PC-3 (cell line): ENCODE measurements around the gene NLGN4X.

ENCODE experiments used
- CTCF ChIP-seq: fragments of 300-600 bp; sonication (generic); conservative IDR thresholded peaks from 2 replicates; pipeline ENCODE4 v1.5.1; 2017; ENCODE audit warnings: antibody characterized with exemption, low read depth, mild to moderate bottlenecking, low read length
- EZH2phosphoT487 ChIP-seq: fragments of 300-600 bp; sonication (generic); IDR thresholded peaks from 2 replicates; pipeline ENCODE4 v1.6.1; 2018; ENCODE audit warnings: mild to moderate bottlenecking, antibody characterized with exemption, low read length, borderline replicate concordance

DNA sequence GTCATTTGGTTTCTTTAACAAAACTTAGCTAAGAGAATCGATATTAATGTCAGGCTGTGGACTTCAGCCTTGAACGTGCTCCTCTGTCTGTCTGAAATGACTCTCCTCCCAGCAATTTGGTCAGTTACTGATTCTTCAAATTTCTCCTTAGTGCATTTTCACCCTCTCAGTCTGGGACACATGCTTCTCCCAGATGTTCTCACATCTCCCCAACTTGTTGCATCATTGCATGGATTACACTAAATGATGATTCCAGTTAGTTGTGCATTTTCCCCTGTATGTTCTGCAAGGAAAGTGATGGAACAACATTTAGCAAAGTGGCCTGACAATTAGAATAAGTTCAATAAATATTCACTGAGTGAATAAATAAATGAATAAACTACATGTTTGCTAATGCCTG lies 94.4 kb downstream of the NLGN4X start:
- TF ChIP-seq CTCF (no peak), EZH2phosphoT487 (no peak)
